HepG2 (cell line): Measurements from ENCODE around the gene MPC1. TPM values are rescaled to one million over a fixed set of nuclear protein-coding genes. Genes with fewer than 3 reads are reported as not detected.

Experiments
- ATAC-seq: fragments of 200-7000 bp; cut with Tn5 transposase; 3 replicates; pipeline ENCODE4 v1.9.1; 2020; ENCODE audit warnings: mild to moderate bottlenecking, moderate library complexity
- BruUV-seq: library from RNA; stranded (reverse); fragments of 400-500 nt; replicated peaks from 2 replicates; lab custom pipeline; 2021; lab: Mats Ljungman, UMichigan
- CTCF ChIA-PET: fragments of 300-600 bp; formaldehyde crosslinking; extraction: SDS; loops from one replicate; lab custom pipeline; 2021; ENCODE audit warnings: low total read pairs, inconsistent platforms, low intra/inter-chr PET ratio; lab: Yijun Ruan, JAX
- POLR2A ChIA-PET: fragments of 350-600 bp; sonication (Branson Sonifier 250); formaldehyde crosslinking; loops from one replicate; lab custom pipeline; 2020; ENCODE audit warnings: antibody characterized with exemption, inconsistent platforms; lab: Yijun Ruan, JAX
- DNase-seq: peaks from one replicate; pipeline ENCODE4 v3.0.0-alpha.2; 2015; ENCODE audit warnings: low spot score
- FAIRE-seq: peaks from 3 replicates; lab custom pipeline; 2011; peaks lifted over from hg19 to GRCh38; lab: Jason Lieb, UNC
- H2AFZ ChIP-seq: one replicate; pipeline ENCODE4 v1.6.1; 2011; ENCODE audit warnings: low read length, inconsistent platforms
- H3K27ac ChIP-seq: fragments of 300-600 bp; 3 replicates; pipeline ENCODE4 v1.8.0; 2011; ENCODE audit warnings: mixed run types, mild to moderate bottlenecking, mixed read lengths, low read length, inconsistent platforms; ENCODE audit not compliant: insufficient read depth; ENCODE audit errors: extremely low read length
- H3K27me3 ChIP-seq, 2 experiments: fragments of 200-600 bp in 1 of 2; 2 replicates in 1 of 2; 3 replicates in 1 of 2; pipeline versions ENCODE4 v1.6.0 to v1.8.0; 2011; ENCODE audit warnings: low read length in 2 of 2, mild to moderate bottlenecking in 2 of 2, moderate library complexity in 2 of 2, inconsistent platforms in 1 of 2; ENCODE audit not compliant: insufficient read depth in 2 of 2, control insufficient read depth in 1 of 2
- H3K36me3 ChIP-seq, 2 experiments: fragments of 200-600 bp in 1 of 2; replicated peaks in 1 of 2; 2 replicates in 1 of 2; 3 replicates in 1 of 2; pipeline versions ENCODE4 v1.5.1 to v1.8.0; 2011; ENCODE audit warnings: low read length in 2 of 2, inconsistent platforms in 1 of 2; ENCODE audit not compliant: insufficient read depth in 2 of 2, control insufficient read depth in 1 of 2
- H3K4me1 ChIP-seq: 2 replicates; pipeline ENCODE4 v1.5.1; 2012; ENCODE audit warnings: low read length, inconsistent platforms; ENCODE audit not compliant: insufficient read depth
- H3K4me2 ChIP-seq: 2 replicates; pipeline ENCODE4 v1.6.0; 2011; ENCODE audit warnings: low read depth, low read length, inconsistent platforms
- H3K4me3 ChIP-seq, 3 experiments: fragments of 200-600 bp in 1 of 3; sonication (generic), shearing (Covaris generic) in 1 of 3; replicated peaks in 1 of 3; 2 replicates each; pipeline ENCODE4 v1.5.1; 2011 to 2016; ENCODE audit warnings: low read length in 3 of 3, inconsistent platforms in 2 of 3, low read depth in 2 of 3, mild to moderate bottlenecking in 2 of 3, control low read depth in 1 of 3, mixed read lengths in 1 of 3; ENCODE audit not compliant: insufficient read depth in 1 of 3
- H3K79me2 ChIP-seq: one replicate; pipeline ENCODE4 v1.6.1; 2011; ENCODE audit warnings: low read length, inconsistent platforms; ENCODE audit not compliant: insufficient read depth
- H3K9ac ChIP-seq: 2 replicates; pipeline ENCODE4 v1.6.0; 2011; ENCODE audit warnings: mild to moderate bottlenecking, low read depth, low read length, inconsistent platforms; ENCODE audit not compliant: insufficient read depth
- H3K9me3 ChIP-seq: 2 replicates; pipeline ENCODE4 v1.5.1; 2012; ENCODE audit warnings: mild to moderate bottlenecking, low read length
- H4K20me1 ChIP-seq: 2 replicates; pipeline ENCODE4 v1.6.0; 2011; ENCODE audit warnings: inconsistent platforms, mild to moderate bottlenecking, low read length, moderate library complexity; ENCODE audit not compliant: insufficient read depth
- ESRRA ChIP-seq: sonication (generic); formaldehyde crosslinking; IDR thresholded peaks from 2 replicates; pipeline ENCODE4 v1.5.1; 2020; ENCODE audit warnings: mild to moderate bottlenecking, low read depth, missing genetic modification reagents
- POLR2G ChIP-seq: fragments of 200-400 bp; formaldehyde crosslinking; IDR thresholded peaks from 2 replicates; pipeline ENCODE4 v1.6.1; 2018; ENCODE audit warnings: mild to moderate bottlenecking, low read depth, low read length, moderate library complexity
- RXRA ChIP-seq: sonication (generic); formaldehyde crosslinking; IDR thresholded peaks from 2 replicates; pipeline ENCODE4 v1.5.1; 2020; ENCODE audit warnings: missing genetic modification reagents
- TGIF2 ChIP-seq: IDR thresholded peaks from 2 replicates; pipeline ENCODE4 v1.6.1; 2016; ENCODE audit warnings: control low read depth, missing compliant biosample characterization
- TSC22D2 ChIP-seq: sonication (generic); formaldehyde crosslinking; IDR thresholded peaks from 2 replicates; pipeline ENCODE4 v1.5.1; 2020; ENCODE audit warnings: missing genetic modification reagents, mild to moderate bottlenecking, borderline replicate concordance
- ZNF737 ChIP-seq: sonication (generic); formaldehyde crosslinking; IDR thresholded peaks from 2 replicates; pipeline ENCODE4 v1.5.0; 2020; ENCODE audit warnings: missing genetic modification reagents, mild to moderate bottlenecking, borderline replicate concordance
- ZNF781 ChIP-seq: sonication (generic); formaldehyde crosslinking; IDR thresholded peaks from 2 replicates; pipeline ENCODE4 v1.5.1; 2020; ENCODE audit warnings: borderline replicate concordance, mild to moderate bottlenecking, missing genetic modification reagents; ENCODE audit errors: not compliant biosample characterization
- whole genome bisulfite sequencing: methylation state at CpG from one replicate; pipeline ENCODE4 v1.1.6; 2017; ENCODE audit warnings: low lambda C conversion rate; 5-methylcytosine and 5-hydroxymethylcytosine counted together
- in situ Hi-C: cut with HindIII; loops from 2 replicates; pipeline ENCODE4 v1.10.0; 2017; ENCODE audit warnings: low pct_unique_long_range_greater_than_20kb; ENCODE audit not compliant: extremely low pct_ligation_motif_present
- intact Hi-C: fragments of 100-400 bp; cut with micrococcal nuclease; formaldehyde crosslinking; loops from one replicate; pipeline ENCODE4 v1.10.0; 2022; ENCODE audit not compliant: unreplicated experiment
- polyA plus RNA-seq, 8 experiments: library from polyadenylated mRNA; depleted of rRNA in 3 of 8; stranded (reverse) in 7 of 8; unstranded in 1 of 8; fragments of >200 nt; fragmentation: Illumina TruSeq in 4 of 8; extraction: Trizol in 4 of 8; gene quantifications; 2 replicates each; pipeline versions ENCODE4 v1.2.1 to v1.2.3, GENCODE V29; 2011 to 2016; ENCODE audit warnings: low read depth in 4 of 8, missing spikeins in 1 of 8, mixed read lengths in 1 of 8; ENCODE audit not compliant: insufficient read depth in 1 of 8
- total RNA-seq, 5 experiments: library from RNA; depleted of rRNA; stranded (reverse); fragments of >200 nt; fragmentation: Illumina TruSeq; extraction: Trizol; gene quantifications; 2 replicates each; pipeline ENCODE4 v1.2.3, GENCODE V29; 2016; ENCODE audit warnings: low read depth in 1 of 5
- TF ChIP-seq, protein P1 (sequence below): sonication (generic); formaldehyde crosslinking; IDR thresholded peaks from 2 replicates; pipeline ENCODE4 v1.4.0; 2020; ENCODE audit warnings: missing genetic modification reagents
- TF ChIP-seq, protein P2 (sequence below): sonication (generic); formaldehyde crosslinking; conservative IDR thresholded peaks from 2 replicates; pipeline ENCODE4 v1.8.0; 2022; ENCODE audit warnings: low read depth, missing genetic modification reagents
- TF ChIP-seq, protein P3 (sequence below), 2 experiments: fragments of 450-650 bp in 1 of 2; sonication (generic) in 1 of 2; formaldehyde crosslinking; IDR thresholded peaks; 2 replicates each; pipeline versions ENCODE4 v1.5.0 to v1.8.0; 2020 to 2022; ENCODE audit warnings: mild to moderate bottlenecking in 1 of 2, missing genetic modification reagents in 1 of 2
- TF ChIP-seq, protein P4 (sequence below): sonication (generic); formaldehyde crosslinking; conservative IDR thresholded peaks from 2 replicates; pipeline ENCODE4 v1.4.0; 2020; ENCODE audit warnings: missing genetic modification reagents

The MPC1 gene
- total and polyA plus RNA-seq, 2 of the 13 experiments (the other 11 are each of a cell fraction or from before 2014, with no cell fraction given) = 189 to 214 TPM

DNA sequence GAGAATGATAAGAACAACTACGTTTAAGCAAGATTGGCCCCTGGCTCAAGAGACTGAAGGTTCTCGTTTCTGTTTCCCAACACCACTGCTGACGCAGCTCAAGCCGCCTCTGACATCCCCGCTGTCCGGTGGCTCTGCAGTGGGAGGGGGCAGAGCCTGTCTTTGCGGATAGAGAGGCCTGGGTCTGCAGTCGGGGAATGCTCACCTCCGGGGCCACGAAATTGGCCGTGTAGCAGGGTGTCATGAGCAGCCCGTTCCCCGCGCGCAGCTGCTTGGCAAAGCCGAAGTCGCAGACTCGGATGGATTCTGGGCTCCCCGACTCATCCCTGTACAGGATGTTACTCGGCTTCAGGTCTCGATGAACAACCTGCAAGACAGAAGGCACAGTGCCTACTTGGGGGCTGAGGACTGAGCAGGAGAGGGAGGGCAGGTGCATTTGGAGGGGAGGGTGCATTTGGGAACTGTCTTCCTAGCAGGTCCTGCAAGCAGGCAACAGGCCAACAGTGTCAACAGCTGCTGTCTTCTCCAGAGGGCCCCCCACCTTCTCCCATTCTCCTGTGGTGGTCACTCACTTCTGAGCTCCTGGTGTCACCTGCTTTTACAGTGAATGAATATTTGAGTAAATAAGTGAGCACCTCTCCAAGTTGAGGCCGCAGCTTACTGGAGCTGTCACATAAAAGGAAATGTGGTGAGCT lies 40.5 kb upstream of the MPC1 start:
- in situ Hi-C loops (no loop called here), intact Hi-C loops (no loop called here)
- H3K9me3 ChIP-seq = no peaks in the 10 kb centered on the region
- no peak for FAIRE-seq
- ChIA-PET CTCF (no interaction called here), POLR2A (no interaction called here)
- H3K4me2 ChIP-seq = no peak overlapping the region
- TF ChIP-seq POLR2G (no peak), ZNF781 (CRISPR knock-in tag) (no peak), TGIF2 (CRISPR knock-in tag) (no peak), TSC22D2 (CRISPR knock-in tag) (no peak), ZNF737 (CRISPR knock-in tag) (no peak), ESRRA (CRISPR knock-in tag) (no peak), RXRA (CRISPR knock-in tag) (no peak)
- TF ChIP-seq, protein P1, sequence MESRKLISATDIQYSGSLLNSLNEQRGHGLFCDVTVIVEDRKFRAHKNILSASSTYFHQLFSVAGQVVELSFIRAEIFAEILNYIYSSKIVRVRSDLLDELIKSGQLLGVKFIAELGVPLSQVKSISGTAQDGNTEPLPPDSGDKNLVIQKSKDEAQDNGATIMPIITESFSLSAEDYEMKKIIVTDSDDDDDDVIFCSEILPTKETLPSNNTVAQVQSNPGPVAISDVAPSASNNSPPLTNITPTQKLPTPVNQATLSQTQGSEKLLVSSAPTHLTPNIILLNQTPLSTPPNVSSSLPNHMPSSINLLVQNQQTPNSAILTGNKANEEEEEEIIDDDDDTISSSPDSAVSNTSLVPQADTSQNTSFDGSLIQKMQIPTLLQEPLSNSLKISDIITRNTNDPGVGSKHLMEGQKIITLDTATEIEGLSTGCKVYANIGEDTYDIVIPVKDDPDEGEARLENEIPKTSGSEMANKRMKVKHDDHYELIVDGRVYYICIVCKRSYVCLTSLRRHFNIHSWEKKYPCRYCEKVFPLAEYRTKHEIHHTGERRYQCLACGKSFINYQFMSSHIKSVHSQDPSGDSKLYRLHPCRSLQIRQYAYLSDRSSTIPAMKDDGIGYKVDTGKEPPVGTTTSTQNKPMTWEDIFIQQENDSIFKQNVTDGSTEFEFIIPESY (CRISPR knock-in tag) = no peak
- TF ChIP-seq, protein P2, sequence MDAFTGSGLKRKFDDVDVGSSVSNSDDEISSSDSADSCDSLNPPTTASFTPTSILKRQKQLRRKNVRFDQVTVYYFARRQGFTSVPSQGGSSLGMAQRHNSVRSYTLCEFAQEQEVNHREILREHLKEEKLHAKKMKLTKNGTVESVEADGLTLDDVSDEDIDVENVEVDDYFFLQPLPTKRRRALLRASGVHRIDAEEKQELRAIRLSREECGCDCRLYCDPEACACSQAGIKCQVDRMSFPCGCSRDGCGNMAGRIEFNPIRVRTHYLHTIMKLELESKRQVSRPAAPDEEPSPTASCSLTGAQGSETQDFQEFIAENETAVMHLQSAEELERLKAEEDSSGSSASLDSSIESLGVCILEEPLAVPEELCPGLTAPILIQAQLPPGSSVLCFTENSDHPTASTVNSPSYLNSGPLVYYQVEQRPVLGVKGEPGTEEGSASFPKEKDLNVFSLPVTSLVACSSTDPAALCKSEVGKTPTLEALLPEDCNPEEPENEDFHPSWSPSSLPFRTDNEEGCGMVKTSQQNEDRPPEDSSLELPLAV (CRISPR knock-in tag) = no peak
- TF ChIP-seq, protein P3, sequence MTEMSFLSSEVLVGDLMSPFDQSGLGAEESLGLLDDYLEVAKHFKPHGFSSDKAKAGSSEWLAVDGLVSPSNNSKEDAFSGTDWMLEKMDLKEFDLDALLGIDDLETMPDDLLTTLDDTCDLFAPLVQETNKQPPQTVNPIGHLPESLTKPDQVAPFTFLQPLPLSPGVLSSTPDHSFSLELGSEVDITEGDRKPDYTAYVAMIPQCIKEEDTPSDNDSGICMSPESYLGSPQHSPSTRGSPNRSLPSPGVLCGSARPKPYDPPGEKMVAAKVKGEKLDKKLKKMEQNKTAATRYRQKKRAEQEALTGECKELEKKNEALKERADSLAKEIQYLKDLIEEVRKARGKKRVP (CRISPR knock-in tag; IDR thresholded peaks at IDR 0.05) = no peak
- TF ChIP-seq, protein P4, sequence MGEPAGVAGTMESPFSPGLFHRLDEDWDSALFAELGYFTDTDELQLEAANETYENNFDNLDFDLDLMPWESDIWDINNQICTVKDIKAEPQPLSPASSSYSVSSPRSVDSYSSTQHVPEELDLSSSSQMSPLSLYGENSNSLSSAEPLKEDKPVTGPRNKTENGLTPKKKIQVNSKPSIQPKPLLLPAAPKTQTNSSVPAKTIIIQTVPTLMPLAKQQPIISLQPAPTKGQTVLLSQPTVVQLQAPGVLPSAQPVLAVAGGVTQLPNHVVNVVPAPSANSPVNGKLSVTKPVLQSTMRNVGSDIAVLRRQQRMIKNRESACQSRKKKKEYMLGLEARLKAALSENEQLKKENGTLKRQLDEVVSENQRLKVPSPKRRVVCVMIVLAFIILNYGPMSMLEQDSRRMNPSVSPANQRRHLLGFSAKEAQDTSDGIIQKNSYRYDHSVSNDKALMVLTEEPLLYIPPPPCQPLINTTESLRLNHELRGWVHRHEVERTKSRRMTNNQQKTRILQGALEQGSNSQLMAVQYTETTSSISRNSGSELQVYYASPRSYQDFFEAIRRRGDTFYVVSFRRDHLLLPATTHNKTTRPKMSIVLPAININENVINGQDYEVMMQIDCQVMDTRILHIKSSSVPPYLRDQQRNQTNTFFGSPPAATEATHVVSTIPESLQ (CRISPR knock-in tag) = no peak
- no peak for DNase-seq
- H3K27ac ChIP-seq = no peak overlapping the region
- peaks cover 21% of the 10 kb centered on the region for H3K4me1 ChIP-seq
- no peak for ATAC-seq
- WGBS = 41% methylated on average over 22 of the region's 22 CpGs
- H3K79me2 ChIP-seq = no peaks in the 10 kb centered on the region
- H3K4me3 ChIP-seq = no peak overlapping the region
- no peak overlapping the region for H2AFZ ChIP-seq
- BruUV-seq = no TSS peak
- H3K9ac ChIP-seq = no peak overlapping the region
- H3K36me3 ChIP-seq = no peaks in the 10 kb centered on the region
- peaks cover 4 to 40% of the 10 kb centered on the region in 2 experiments; a peak in 4 of 5 replicates for H3K27me3 ChIP-seq
- 0 out of 2 replicates have a peak, but pooled peaks cover 4% of the 10 kb centered on the region for H4K20me1 ChIP-seq
